ENCODE measurements around the gene NOLC1. TPM values are rescaled to one million over a fixed set of nuclear protein-coding genes. Genes with fewer than 3 reads are reported as not detected.
A peak's percentile ranks its signal among the peaks of the same experiment; 100 is the strongest.
"Not testable (repeated sequence)": the region's sequence is repeated elsewhere in the genome, so short reads cannot be mapped to it uniquely, and the experiment has no call there.

Gene NOLC1
- total RNA-seq, 3 donors from 2014 or later: 40.5 to 82.8 (median 65.5) TPM

GRCh38 chr10:102185272-102185671 lies 33.1 kb downstream of the NOLC1 start:
- no peak overlapping the region for H3K27ac ChIP-seq
- no peak overlapping the region for H3K4me3 ChIP-seq
- no peaks in the 10 kb centered on the region for H3K4me1 ChIP-seq
- intact Hi-C loops (cut with DNase I; ENCODE audit: low total_unique reads): no loop called here
- H3K27me3 ChIP-seq: no peaks in the 10 kb centered on the region
- no peak for DNase-seq (ENCODE audit: low spot score in 2 of 2)
- no peaks in the 10 kb centered on the region for H3K36me3 ChIP-seq
- TF ChIP-seq POLR2AphosphoS5 (IDR thresholded peaks at IDR 0.05) (no peak), CTCF (IDR thresholded peaks at IDR 0.05) (no peak), POLR2A (IDR thresholded peaks at IDR 0.05) (no peak)
- peaks cover 0 to 3% of the 10 kb centered on the region in 2 donors for H3K9me3 ChIP-seq

DNA sequence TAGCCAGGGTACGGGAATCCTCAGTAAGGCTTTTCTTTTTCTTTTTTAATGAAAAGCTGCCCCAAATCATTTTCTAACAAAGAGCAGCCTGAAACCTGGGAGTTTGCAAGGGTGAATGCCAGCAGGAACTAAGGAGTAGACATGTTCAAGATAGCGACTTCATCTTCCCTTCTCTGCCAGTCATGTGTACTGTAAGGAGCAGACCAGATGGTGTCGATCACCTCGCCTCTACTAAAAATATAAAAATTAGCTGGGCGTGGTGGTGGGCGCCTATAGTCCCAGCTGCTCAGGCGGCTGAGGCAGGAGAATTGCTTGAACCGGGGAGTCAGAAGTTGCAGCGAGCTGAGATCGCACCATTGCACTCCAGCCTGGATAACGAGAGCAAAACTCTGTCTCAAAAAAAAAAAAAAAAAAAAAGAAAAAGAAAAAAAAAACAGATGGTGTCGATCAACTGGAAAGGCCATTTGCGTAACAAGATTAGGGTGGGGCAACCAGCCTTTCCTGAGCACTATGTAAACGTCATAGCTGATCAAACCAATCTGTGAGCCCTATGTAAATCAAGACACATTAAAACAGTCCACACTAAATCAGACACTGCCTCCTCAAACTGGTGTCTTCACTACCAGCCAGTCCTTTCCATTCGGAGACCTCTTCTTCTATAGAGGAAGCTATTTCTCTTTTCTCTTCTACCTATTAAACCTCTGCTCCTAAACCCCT lies 33.8 kb downstream of the NOLC1 start:
- intact Hi-C loops (cut with DNase I; ENCODE audit: low total_unique reads): no loop called here
- TF ChIP-seq POLR2A (IDR thresholded peaks at IDR 0.05) (no peak), POLR2AphosphoS5 (IDR thresholded peaks at IDR 0.05) (no peak), CTCF (IDR thresholded peaks at IDR 0.05) (no peak)
- Histone ChIP-seq H3K9me3 (peaks cover 0 to 5% of the 10 kb centered on the region in 2 donors), H3K4me1 (no peaks in the 10 kb centered on the region), H3K36me3 (no peaks in the 10 kb centered on the region), H3K4me3 (peak overlapping the region in 1 of 3 donors; percentile 19), H3K27me3 (no peaks in the 10 kb centered on the region), H3K27ac (no peak overlapping the region)
- DNase-seq (ENCODE audit: low spot score in 2 of 2): no peak

DNA sequence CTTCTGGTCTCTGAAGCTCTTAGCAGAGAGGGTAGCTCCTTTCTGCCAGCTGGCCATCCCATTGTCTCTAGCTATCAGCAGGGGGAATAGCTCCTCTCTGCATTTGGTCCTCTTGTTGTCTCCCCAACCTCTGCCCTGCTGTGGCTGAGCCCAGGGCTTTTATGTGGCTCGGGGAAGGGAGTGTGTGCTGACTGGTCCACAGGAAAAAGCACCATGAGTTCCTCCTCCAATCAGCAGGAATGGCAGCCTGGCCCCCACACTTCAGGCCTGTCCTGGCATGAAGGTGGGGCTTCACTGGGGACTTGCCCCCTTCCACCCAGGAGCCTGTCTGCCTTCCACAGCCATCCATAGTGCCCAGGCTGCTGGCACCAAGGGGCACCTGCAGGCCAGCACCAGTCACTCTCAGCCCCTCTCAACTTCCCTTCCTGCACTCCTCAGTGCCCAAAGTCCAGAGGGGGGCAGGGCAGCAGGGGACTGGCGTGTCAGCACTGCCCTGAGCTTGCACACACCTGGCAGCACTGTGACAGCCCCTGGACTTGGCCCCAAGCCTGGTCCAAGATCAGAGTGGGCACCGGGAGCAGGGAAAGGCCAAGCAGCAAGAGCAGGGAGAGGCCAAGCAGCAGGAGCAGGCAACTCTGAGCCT lies 36.2 kb downstream of the NOLC1 start:
- Histone ChIP-seq H3K4me3 (no peak overlapping the region), H3K27ac (no peak overlapping the region), H3K36me3 (no peaks in the 10 kb centered on the region), H3K9me3 (peaks cover 0 to 9% of the 10 kb centered on the region in 2 donors), H3K27me3 (no peaks in the 10 kb centered on the region), H3K4me1 (no peaks in the 10 kb centered on the region)
- DNase-seq (ENCODE audit: low spot score in 2 of 2): no peak
- intact Hi-C loops (cut with DNase I; ENCODE audit: low total_unique reads): no loop called here
- no peak for TF ChIP-seq CTCF (IDR thresholded peaks at IDR 0.05)
- TF ChIP-seq POLR2A (IDR thresholded peaks at IDR 0.05): no peak
- TF ChIP-seq POLR2AphosphoS5 (IDR thresholded peaks at IDR 0.05): no peak

GRCh38 chr10:102188941-102189898 lies 37.0 kb downstream of the NOLC1 start:
- H3K36me3 ChIP-seq; DNase-seq (ENCODE audit: low spot score in 2 of 2); H3K27ac ChIP-seq; H3K4me3 ChIP-seq; H3K9me3 ChIP-seq; intact Hi-C loops (cut with DNase I; ENCODE audit: low total_unique reads); H3K27me3 ChIP-seq; H3K4me1 ChIP-seq: not testable (repeated sequence)

- Histone ChIP-seq H3K9me3 (peaks cover 0 to 9% of the 10 kb centered on the region in 2 donors), H3K27me3 (no peaks in the 10 kb centered on the region), H3K27ac (no peak overlapping the region), H3K4me3 (no peak overlapping the region), H3K36me3 (no peaks in the 10 kb centered on the region), H3K4me1 (no peaks in the 10 kb centered on the region)
- no peak for DNase-seq (ENCODE audit: low spot score in 2 of 2)
- TF ChIP-seq POLR2A (IDR thresholded peaks at IDR 0.05) (no peak), CTCF (IDR thresholded peaks at IDR 0.05) (no peak), POLR2AphosphoS5 (IDR thresholded peaks at IDR 0.05) (no peak)
- intact Hi-C loops (cut with DNase I; ENCODE audit: low total_unique reads): no loop called here
Observed at GRCh38 chr10:102191956-102192355, 39.8 kb downstream of the NOLC1 start.

Measured in breast epithelium (tissue), 4 donors.